Right forelimb (tissue), 1 donor: ENCODE results near the gene GABRB1.

Source experiments
- DNase-seq: peaks from one replicate; pipeline ENCODE4 v3.0.0-alpha.2; 2018

The GABRB1 gene

DNA sequence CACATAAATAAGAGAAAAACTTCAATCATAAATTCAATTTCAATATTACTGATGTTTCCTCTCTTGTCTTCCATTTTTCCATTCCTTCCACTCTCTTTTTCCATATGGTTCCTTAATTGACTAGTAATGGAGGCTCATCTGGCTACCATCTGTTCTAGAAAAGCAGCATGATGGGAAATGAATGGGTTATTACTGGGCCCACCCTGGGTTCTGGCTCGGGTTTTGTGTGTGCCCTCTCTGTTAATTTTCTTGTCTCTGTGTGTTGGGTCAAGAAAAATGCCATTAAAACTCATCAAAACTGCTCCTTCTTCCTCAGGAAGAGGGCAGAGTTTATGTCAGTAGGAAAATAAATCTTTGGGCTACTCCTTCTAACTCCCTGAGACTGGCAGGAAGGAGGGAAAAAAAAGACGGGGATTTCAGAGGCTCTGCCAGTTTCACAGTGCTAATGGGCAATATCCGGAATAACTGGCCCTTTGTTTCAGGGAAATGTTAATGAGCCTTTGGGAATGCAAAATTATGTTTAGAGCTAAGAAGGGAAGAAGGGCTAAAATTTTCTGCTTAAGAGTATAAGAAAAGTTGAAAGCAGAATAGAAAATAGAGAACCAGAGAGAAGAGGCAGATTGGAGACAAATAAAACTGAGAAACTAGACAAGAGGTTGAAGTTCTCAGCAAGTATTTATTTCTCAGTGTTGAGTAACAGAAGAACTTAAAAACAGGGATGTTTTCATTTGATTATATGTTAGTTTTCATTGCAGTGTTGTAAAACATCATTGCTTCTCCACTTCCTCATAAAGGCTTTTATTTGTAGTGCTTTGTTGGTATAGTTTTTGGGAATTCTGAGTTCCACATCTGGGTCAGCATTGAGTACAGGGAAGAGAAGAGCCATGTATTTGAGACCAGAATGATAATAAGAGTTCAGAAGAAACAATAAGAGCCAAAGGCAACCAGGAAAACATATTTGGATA, 19.7 kb downstream of the GABRB1 start:
- no peak for DNase-seq

DNA sequence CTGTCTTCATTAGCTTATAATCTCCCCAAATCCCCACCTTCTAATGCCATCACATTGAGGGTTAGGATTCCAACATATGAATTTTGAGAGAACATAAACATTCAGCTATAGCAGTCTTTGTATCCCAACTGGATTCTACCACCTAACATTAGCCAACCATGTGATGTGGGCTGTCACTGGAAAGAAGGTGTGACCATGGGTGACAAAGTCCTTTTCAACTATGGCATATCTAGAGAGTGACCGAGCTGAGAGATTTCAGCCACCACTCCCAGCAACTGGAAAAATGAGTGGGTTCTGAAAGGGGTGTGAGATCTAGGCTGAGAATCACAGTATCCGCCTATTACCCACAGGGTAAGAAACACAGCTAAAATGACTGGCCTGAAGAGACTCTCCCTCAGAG, 22.1 kb downstream of the GABRB1 start:
- DNase-seq, result no peak

DNA sequence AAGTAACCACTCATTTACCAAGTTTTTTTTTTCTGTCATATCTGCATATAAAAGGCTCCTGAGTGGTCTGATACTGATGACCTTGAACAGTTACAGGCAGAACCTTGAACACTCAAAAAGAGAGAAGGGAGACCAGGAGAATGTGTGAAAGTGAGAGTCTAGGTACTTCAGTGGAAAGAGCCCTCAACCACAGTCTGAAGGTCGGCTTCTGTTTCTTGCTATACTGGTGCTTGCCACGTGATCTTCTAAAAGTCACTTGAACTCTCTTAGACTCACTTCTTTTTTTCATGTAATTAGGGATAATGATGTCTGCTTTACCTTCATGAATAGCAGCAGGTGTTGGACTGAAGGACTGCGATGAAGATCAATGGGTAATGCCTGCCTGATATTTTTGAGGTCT, 22.8 kb downstream of the GABRB1 start:
- DNase-seq, result no peak

DNA sequence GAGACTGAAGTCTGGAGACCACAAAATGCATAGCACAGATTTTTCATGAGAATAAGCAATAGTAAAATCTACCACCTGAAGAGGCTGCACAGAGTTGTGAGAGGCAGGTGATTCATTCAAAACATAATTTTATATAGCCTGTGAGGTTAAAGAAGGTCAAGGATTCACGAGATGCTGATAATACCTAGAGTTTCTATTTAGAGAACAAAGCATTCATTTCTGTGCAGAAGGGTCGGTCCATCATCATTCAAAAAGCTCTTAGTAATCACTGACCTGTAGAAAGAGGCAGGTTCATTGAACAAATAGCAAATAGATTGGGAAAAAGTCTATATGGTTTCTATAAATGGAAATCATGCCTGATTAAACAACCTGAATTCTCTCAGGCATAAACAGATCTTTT, 26.6 kb downstream of the GABRB1 start:
- DNase-seq, result no peak

DNA sequence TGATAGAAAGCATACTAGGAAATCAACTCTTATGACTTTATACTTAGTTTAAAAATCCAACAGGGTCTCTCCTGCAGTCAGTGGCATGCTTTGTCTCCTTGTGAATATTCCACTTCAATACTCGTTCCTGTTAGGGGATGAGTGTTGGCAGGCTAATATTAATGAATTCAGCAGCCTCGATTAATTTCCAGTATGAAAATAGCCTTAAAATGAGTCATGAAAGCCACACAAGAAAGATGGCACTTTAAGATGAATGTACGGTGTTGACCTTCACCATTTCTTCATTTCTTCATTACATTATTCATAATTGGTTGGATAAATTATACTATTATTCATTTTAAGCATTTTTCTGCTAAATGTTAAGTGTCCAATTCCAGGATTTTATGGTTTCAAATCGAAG, 29.2 kb downstream of the GABRB1 start:
- DNase-seq, result no peak

DNA sequence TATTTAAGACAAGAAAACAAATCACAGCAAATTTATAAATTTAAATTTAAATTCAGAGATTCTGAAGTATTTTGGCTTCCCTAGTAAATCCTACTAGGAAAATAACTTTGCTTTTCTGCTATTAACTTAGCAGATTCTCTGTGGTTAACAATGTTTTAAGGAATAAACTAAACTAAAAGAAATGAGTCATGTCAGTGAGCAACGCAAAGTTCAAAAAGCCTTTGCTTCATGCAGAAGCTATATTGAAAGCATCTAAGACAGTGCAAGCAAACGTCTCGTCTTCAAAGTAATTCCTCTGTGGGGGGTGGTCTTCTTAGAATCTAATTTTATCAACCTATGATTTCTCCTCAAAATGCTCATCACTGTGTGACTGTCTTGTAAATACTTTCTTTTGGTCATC, 30.1 kb downstream of the GABRB1 start:
- DNase-seq, result no peak

DNA sequence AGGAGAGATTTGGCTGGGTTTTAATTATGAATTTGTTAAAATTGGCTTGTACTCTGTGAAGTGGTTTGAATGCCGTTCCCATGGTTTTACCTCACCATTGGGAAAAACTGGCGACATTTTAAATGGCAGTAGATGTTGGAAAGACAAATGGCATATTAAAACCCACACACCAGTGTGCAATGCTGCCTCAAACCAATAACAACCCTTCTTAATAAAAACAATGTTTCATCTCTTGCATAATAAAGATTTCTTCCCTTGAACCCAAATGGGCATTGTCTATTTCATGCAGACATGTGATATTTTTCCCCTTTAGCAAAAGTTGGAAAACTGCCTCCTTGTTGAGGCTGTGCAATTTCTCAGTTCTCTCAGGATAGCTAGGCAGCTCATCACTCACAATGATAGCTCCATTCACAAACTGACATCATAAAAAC, 33.7 kb downstream of the GABRB1 start:
- DNase-seq, result no peak

DNA sequence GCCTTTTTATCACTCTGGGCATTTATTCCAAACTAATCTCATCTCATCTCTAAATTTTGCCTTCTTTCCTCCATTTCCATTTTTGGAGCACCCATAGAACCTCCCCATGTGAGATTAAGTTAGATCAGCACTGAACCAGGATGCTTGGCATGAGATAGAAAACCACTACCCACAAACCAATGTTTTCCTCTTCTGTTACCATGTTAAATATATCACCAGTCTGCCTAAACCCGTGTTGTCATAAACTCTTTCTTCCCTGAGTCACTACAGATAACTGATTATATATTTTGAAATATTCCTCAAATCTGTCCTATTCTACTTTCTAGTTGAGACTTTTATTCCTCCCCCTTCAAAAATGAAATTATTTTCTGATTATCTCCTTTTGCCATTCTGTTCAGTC, 37.6 kb downstream of the GABRB1 start:
- no peak for DNase-seq

DNA sequence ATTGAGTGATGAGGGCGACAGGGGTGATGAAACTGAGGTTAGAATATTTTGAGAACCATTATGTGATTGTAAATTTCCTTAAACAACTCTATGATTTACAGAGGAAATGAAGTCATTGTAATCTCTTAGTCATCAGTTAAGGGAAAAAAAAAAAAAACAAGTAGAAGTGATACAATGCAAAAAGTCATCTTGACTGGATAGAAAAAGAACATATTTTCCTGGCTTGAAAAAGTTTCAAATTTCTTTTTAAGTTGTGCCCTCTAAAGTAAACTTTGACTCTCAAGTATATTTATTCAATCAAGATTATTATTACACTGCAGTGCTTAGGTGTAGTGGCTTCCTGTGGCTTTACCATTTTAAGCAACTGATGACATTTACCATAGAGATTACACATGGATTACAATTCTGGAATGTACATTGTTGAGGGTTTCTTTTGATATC, 40.6 kb downstream of the GABRB1 start:
- no peak for DNase-seq

DNA sequence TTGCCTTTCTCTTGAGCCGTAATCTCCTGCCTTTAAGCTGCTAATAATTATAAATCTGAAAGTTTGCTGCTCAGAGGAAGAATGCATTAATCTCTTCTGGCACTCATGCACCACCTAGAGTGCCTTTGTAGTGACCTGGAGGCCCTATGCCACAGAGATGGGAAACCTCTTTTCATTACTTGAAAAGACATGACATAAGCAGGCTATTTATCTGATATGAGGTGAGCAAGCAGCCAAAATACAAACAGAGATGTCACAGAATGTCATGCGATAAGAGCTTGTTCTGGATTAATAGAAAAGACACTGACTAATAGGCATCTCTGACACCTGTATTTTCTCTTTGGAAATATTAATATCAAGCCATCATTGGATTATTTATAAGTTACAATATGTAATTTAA, 42.3 kb downstream of the GABRB1 start:
- DNase-seq, result no peak

DNA sequence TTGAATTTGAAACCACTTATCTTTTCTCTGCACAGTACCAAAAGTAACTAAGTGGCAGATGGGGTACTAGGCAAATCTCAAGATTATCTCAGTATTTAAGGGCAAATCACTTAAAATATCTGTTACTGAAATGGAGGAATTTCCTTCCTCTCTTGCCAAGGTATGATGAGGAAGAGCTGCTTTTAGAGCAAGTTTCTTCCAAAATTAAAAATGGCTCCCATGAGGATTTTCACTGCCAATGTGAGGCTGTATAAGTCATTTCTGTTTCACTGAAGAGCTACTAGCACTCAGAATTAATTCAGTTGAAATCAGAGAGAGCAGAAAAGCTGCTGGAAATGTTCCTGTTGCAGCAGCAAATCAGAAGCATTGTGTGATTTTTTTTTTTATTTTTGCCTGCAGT, 43.4 kb downstream of the GABRB1 start:
- no peak for DNase-seq

DNA sequence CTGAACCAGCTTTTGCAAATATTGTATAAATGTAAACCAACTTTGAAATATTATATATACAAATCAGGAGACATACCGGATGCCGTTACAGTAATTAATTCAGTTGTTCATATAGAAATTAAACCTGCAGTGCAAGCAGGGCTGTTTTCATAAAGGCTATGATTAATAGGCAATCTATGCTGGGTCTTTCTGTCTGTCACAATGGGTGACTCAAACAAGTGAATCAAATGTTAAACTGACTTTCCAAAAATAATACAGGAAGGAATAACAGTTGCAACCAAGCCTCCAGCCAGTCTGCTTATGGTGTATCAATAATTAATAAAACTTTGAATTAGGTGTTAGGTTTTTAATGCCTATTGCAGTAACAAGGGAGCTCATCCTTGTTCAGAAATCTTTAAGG, 43.9 kb downstream of the GABRB1 start:
- no peak for DNase-seq

DNA sequence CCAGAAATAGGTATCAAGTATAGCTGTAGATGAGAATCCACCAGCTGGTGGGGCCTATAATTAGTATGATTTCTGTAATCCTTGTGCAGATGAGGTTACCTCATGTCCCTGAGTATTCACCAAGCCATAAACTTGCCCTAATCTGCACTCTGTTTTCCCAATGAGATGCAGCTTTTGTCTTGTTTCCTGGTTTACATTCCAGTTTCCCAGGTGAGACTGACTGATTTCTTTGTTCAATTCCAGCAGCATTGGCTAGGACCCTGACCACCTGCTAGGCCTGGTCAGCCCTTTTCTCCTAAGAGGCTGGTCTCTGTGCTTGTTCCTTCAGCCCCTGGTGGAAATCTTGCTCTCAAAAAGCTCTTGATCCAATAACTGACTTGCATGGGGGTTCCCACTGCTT, 44.6 kb downstream of the GABRB1 start:
- no peak for DNase-seq

DNA sequence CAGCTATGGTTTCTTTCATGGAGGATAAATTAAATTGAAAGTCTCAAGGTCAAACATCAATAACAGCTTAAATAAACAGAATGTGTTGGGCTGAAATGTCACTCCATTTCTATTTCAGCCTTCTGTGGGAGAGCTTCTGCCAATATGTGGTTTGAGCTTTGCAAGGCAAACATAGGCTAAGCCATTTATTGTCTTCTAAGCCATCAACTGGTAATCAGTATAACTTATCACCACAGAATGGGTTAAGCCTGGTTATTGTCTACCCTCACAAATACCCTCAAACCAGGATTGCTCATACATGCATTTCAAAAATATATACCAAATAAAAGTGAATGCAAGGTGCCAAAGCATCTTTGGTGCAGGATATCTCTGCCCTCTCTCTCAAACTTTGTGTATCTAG, 52.7 kb downstream of the GABRB1 start:
- DNase-seq, result no peak

DNA sequence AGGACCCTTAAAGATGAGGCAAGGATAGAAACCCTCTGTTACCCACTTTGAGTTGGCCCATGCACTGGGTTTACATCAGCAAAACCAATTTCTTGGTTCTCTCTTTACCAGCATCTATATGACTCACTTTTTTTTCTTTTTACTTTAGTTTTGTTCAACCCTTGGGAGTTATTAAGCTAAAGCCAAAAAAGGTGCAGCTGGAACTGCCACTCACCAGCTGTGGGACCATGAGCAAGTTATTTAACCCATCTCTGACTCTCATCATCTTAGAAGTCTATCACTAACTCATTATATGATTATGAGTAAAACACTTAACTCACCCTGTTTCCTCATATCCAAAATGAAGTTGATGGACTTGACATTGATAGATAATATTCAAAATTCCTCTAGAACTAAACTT, 53.4 kb downstream of the GABRB1 start:
- no peak for DNase-seq

DNA sequence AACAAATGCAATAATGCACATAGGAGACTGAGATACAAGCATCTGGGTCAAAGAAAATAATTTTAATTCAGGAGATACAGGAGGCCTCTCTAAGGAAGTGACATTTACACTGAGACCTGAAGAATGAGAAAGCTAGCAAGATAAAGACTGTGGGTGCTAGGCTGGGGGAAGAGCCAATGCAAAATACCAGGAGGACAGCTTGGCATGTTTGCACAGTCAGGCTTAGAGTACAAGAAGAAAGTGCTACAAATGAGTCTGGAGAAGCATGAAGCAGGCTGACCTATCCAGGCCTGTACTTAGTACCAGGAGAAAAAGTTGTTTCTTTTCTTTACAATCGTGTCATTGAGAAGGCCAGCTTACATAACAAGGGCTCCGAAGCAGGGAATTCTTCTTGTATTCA, 56.9 kb downstream of the GABRB1 start:
- no peak for DNase-seq

DNA sequence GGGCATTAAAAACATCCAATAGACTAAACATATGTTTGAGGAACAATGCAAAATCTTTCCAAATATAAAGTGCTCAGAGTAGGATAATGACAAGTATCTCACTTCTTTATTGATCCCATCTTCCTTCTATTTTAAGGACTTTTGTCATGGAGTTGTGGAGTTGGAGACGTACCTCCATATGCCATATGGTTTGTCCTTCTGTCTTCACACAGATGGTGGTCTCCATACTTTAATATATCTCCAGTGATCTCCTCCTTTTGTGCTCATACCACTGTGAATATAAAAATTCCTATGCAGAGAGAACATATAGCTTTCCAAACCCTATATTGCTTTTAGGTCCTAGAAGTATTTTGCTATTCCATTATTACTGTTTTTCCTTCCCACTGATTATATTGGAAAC, 64.5 kb downstream of the GABRB1 start:
- no peak for DNase-seq

DNA sequence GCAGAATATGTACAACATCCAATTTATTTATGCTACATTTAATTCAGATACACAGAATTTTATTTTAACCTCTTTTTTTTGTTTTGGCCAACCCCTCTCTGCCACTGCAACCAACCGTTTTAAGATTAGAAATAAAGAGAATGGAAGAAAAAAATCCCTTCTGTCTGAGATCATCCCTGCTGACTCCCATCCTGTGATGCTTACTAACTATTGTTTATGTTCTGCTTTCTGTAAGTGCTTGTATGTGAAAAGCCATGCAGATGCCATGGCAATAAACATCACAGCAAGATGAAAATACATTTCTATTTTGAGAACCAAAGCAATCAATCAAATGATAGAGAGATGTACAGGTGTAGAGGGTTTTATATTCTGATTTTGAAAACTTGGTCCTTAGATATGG, 70.1 kb downstream of the GABRB1 start:
- no peak for DNase-seq

DNA sequence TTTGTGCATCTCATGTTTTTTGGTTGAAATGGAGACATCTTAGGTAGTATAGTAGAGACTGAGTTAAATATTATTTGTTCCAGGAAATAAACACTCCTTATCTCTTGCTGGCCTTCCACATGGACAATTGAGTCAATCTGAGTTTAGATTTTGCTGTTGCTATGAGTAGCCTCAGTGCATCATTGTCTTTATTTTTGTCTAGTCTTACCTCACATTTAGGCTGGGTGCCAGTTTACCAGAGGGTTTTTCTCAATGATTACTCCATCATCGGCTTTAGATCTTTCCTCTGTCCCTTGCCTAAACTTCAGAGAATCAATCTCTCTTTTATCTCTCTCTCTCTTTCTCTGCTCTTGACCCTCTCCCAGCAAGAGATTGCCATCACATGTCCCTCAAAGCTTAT, 73.6 kb downstream of the GABRB1 start:
- no peak for DNase-seq

DNA sequence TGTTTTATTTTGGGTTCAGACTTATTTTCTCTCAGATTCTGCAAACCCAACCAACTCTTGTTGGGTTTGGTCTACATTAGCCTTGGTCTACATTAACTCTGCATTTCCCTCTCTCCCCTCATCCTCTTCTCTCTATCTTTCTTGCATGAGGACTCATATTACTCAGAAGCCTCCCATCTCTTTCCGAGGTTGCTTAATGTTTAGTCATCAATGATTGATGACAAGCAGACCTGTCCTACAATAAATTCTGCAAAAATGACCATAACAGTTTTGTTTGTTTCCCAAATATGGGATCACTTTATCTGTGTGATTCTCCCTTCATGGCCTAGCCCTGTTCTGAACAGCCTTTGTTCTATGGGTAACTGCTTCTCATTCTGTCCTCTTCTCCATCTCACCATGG, 75.2 kb downstream of the GABRB1 start:
- DNase-seq, result no peak

DNA sequence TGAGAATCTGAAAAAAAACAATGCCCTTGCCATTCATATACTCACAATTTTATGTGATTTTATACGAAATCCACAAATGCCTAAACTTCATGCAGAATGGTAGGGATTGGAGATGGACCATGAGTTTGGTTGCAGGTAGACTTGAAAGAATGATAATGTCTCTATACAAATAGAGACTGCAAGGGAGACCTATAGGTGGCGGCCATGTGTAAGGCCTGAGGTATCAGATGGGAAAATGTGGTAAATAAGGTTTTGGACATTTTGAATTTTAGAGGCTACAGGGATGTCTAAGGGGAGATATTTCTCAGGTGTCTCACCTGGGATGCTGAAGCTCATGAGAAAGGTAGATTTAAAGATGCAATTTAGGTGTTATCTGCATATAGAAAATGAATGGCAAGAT, 78.0 kb downstream of the GABRB1 start:
- DNase-seq, result no peak

DNA sequence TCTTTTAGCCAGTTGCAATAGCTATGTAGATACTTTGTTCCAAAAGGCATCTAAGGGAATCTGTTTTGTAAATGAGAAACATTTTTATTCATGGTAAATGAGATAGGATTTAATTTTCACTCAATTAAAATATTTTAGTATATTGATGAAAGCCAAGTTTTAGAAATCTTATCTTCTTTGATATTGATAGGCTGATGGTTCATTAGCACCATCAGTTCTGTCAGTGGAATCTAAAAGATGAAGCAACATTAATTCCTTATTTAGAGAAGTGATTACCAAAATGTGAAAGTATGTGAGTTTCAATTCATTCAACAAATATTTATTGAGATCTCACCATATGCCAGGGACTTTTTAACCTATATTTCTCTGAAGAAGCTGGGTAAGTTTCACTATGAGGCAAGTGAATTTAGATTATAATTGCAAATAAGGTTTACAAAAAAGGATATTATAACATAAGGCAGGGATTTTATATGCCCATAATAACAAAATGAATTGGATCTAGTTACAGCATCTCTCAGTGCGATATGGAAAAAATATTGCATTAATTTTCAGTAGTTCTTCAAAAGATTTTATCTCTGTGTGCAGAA, 79.3 kb downstream of the GABRB1 start:
- DNase-seq, result no peak

DNA sequence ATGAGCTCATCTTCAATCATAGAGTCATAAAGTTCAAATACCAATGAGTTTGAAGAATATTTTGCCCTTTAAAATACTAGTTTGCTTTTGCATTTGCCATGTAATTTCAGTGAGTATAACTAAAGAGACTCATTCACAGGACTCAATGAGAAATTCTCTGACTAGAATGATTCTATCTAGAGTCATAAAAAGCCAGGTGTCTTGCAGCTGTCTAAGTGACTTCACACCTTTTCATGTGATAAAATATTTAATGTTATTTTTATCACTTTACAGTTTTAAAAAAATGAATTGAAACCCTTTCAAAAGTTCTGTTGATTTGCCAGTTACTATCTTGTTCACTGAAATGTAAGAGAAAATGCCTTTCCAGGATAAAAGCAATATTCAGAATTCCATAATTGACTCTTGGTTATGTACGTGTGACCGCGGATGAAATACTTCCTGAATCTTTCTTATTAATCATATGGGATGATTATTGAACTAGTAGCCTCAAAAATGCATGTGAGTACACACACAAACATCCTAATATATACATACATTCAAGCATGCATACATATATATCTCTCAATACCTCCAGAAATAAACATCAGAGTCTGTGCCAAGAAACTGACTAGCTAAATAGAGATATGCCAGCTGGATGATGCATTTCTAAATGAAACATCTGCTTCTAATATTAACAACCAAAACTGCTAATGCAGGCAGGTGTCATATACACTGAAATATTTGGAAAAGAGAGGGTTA, 87.0 kb downstream of the GABRB1 start:
- DNase-seq, result no peak

DNA sequence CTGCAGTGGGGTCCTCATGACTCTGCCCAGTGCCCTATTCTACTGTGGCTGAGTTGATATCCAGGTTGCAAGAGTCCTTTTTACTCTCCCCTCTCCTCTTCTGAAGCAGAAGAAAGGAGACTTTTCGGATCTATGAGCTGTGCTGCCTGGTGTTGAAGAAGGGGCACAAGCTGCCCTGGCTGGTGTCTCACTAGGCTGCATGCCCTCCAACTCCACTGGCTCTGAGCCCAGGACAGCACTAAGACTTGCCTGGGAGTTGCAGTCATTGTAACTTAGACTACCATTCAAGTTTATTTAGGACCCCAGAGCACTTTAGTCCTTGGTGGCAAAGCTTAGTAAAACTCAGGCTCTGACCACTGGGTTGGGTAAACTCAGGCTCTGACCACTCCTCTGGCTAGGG, 89.4 kb downstream of the GABRB1 start:
- DNase-seq, result no peak
